Karpas-422 (cell line): ENCODE results near the gene EYA4. TPM values are rescaled to one million over a fixed set of nuclear protein-coding genes. Genes with fewer than 3 reads are reported as not detected.
A peak's percentile ranks its signal among the peaks of the same experiment; 100 is the strongest.

ENCODE experiments used
- DNase-seq: peaks from one replicate; pipeline ENCODE4 v3.0.0-alpha.2; 2015
- H2AFZ ChIP-seq: fragments of 200-600 bp; sonication (generic); 2 replicates; pipeline ENCODE4 v1.6.1; 2014; ENCODE audit warnings: antibody characterized with exemption, low read length, mixed read lengths
- H3K27ac ChIP-seq: fragments of 200-600 bp; sonication (generic); 2 replicates; pipeline ENCODE4 v1.5.1; 2014; ENCODE audit warnings: mild to moderate bottlenecking, low read length, moderate library complexity
- H3K27me3 ChIP-seq: fragments of 200-600 bp; sonication (generic); 2 replicates; pipeline ENCODE4 v1.6.1; 2014; ENCODE audit warnings: low read length, mixed read lengths
- H3K36me3 ChIP-seq: fragments of 200-600 bp; sonication (generic); 2 replicates; pipeline ENCODE4 v1.6.1; 2014; ENCODE audit warnings: low read length, mixed read lengths; ENCODE audit not compliant: insufficient read depth
- H3K4me1 ChIP-seq: fragments of 200-600 bp; sonication (generic); 2 replicates; pipeline ENCODE4 v1.6.1; 2014; ENCODE audit warnings: mild to moderate bottlenecking, low read length, mixed read lengths
- H3K4me2 ChIP-seq: fragments of 200-600 bp; sonication (generic); 2 replicates; pipeline ENCODE4 v1.6.1; 2014; ENCODE audit warnings: low read length, low read depth, mild to moderate bottlenecking; ENCODE audit not compliant: poor library complexity, severe bottlenecking
- H3K4me3 ChIP-seq: fragments of 200-600 bp; sonication (generic); 2 replicates; pipeline ENCODE4 v1.5.1; 2014; ENCODE audit warnings: mild to moderate bottlenecking, antibody characterized with exemption, low read length, mixed read lengths
- H3K79me2 ChIP-seq: fragments of 200-600 bp; sonication (generic); 2 replicates; pipeline ENCODE4 v1.6.1; 2014; ENCODE audit warnings: mild to moderate bottlenecking, low read length, mixed read lengths
- H3K9ac ChIP-seq: fragments of 200-600 bp; sonication (generic); 2 replicates; pipeline ENCODE4 v1.6.0; 2014; ENCODE audit warnings: low read length
- H3K9me2 ChIP-seq: fragments of 200-600 bp; sonication (generic), shearing (Covaris generic); replicated peaks from 2 replicates; pipeline ENCODE4 v1.6.0; 2014; ENCODE audit warnings: mild to moderate bottlenecking, low read length, moderate library complexity; ENCODE audit not compliant: insufficient read depth
- H3K9me3 ChIP-seq: fragments of 300-700, 200-600 bp; sonication (generic); 2 replicates; pipeline ENCODE4 v1.6.1; 2014; ENCODE audit warnings: low read length, mixed read lengths
- H4K20me1 ChIP-seq: fragments of 200-600 bp; sonication (generic); 2 replicates; pipeline ENCODE4 v1.6.1; 2014; ENCODE audit warnings: mild to moderate bottlenecking, antibody characterized with exemption, low read length, low read depth; ENCODE audit not compliant: insufficient read depth
- total RNA-seq: library from RNA; depleted of rRNA; stranded (reverse); fragments of >200 nt; shearing (Covaris generic); gene quantifications from 2 replicates; pipeline ENCODE4 v1.2.3, GENCODE V29; 2014; ENCODE audit warnings: low replicate concordance

EYA4 gene
- total RNA-seq, 1 experiment from 2014 or later, result not detected

GRCh38 chr6:133501675-133502270 lies 260.6 kb downstream of the EYA4 start:
- Histone ChIP-seq H3K9me2 (no peaks in the 10 kb centered on the region), H3K27ac (no peak overlapping the region), H4K20me1 (no peaks in the 10 kb centered on the region), H3K4me1 (no peaks in the 10 kb centered on the region), H3K4me2 (no peak overlapping the region), H2AFZ (no peak overlapping the region), H3K9ac (no peak overlapping the region), H3K79me2 (no peaks in the 10 kb centered on the region), H3K27me3 (no peaks in the 10 kb centered on the region), H3K4me3 (no peak overlapping the region), H3K36me3 (no peaks in the 10 kb centered on the region), H3K9me3 (no peaks in the 10 kb centered on the region)
- no peak for DNase-seq

DNA sequence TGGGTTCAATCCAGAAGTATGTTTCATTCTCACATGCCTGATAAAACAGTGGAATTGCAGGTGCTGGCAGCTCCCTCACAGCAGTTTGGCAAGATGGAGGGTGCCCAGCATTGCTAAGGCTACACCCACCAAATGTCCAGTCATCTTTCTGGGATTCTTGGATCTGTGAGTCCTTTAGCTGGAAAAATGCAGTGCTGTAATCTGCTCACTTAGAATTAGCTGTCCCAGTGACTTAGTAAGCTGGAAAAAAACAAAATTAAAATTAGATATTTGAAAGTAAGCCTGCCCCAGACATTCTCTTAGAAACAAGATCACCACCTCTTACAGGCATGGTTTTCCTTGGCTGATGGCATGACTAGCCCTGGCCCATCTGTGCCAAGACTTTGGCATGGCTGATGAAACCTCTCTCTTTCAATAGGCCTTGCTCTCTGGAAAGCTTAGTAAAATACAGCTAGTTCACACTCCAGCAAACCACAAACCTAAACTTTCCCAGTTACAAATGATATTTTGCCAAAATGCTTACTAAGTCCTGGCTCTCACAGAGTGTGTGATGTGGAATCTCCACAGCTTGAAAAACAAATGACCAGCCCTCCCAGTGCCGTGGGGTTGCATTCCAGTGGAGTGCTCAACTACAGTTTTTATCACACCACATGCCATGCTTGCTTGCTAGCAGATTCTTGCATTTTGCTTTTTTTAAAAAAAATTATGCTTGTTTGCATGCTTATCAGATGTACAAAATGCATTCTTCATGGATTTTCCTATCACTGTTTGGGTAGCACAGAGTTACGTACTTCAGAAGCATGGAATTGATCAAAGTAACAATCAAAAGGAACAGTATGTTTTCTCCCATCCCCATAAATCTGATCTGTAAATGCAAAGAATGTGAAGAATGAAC lies 261.5 kb downstream of the EYA4 start:
- Histone ChIP-seq H3K79me2 (no peaks in the 10 kb centered on the region), H3K9me3 (no peaks in the 10 kb centered on the region), H2AFZ (no peak overlapping the region), H3K9me2 (no peaks in the 10 kb centered on the region), H3K4me3 (no peak overlapping the region), H3K36me3 (no peaks in the 10 kb centered on the region), H3K9ac (no peak overlapping the region), H3K4me2 (no peak overlapping the region), H3K27ac (no peak overlapping the region), H4K20me1 (no peaks in the 10 kb centered on the region), H3K27me3 (no peaks in the 10 kb centered on the region), H3K4me1 (no peaks in the 10 kb centered on the region)
- no peak for DNase-seq

GRCh38 chr6:133503336-133503729 lies 262.2 kb downstream of the EYA4 start:
- no peak overlapping the region for H3K4me2 ChIP-seq
- H3K9ac ChIP-seq, result no peak overlapping the region
- H3K27me3 ChIP-seq, result no peaks in the 10 kb centered on the region
- H3K36me3 ChIP-seq, result no peaks in the 10 kb centered on the region
- H3K4me1 ChIP-seq, result no peaks in the 10 kb centered on the region
- DNase-seq, result no peak
- H3K9me2 ChIP-seq, result no peaks in the 10 kb centered on the region
- no peaks in the 10 kb centered on the region for H3K9me3 ChIP-seq
- H3K27ac ChIP-seq, result no peak overlapping the region
- H4K20me1 ChIP-seq, result no peaks in the 10 kb centered on the region
- no peak overlapping the region for H3K4me3 ChIP-seq
- no peaks in the 10 kb centered on the region for H3K79me2 ChIP-seq
- H2AFZ ChIP-seq, result no peak overlapping the region

DNA sequence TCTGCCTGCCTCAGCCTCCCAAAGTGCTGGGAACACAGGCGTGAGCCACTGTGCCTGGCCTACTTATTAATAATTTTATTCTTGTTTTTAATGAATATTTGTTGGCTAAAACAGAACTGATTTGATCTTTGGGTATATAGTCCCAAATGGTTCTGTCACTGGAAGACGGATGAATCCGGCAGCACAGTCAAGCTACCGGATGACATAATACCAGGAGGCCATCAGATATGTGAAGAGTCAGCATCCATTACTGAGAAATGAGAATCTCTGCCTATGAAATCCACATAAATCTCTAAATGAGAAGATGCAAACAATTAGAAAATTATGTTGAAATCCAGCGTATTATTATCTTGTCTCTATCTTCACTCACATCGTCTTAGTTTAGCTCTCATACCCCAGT lies 263.0 kb downstream of the EYA4 start:
- Histone ChIP-seq H3K4me2 (no peak overlapping the region), H3K79me2 (no peaks in the 10 kb centered on the region), H3K36me3 (no peaks in the 10 kb centered on the region), H3K27me3 (no peaks in the 10 kb centered on the region), H3K9me3 (no peaks in the 10 kb centered on the region), H4K20me1 (no peaks in the 10 kb centered on the region), H3K27ac (no peak overlapping the region), H3K4me1 (no peaks in the 10 kb centered on the region), H3K9me2 (no peaks in the 10 kb centered on the region), H2AFZ (no peak overlapping the region), H3K9ac (no peak overlapping the region), H3K4me3 (no peak overlapping the region)
- DNase-seq, result no peak

DNA sequence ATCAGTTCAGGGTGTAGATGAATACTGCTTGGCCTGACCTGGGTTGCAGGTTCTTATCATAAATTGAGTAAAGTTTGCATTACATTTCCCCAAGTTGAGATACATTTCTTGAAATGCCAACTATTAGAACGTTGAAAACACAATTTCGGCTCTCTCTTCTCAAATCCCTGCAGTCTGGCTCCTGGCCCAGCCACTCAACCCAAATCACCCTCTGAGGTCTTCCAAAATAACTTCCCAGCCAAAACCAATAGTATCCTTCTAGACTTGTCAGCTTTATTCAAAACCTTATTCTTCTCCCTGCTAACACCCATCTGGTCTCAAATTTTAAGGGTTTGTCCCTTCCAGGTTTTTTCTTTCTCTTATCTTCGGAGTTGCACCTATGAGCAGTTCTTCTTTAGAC lies 263.6 kb downstream of the EYA4 start:
- no peaks in the 10 kb centered on the region for H3K27me3 ChIP-seq
- no peaks in the 10 kb centered on the region for H3K36me3 ChIP-seq
- H3K9me2 ChIP-seq, result no peaks in the 10 kb centered on the region
- no peak for DNase-seq
- H3K27ac ChIP-seq, result no peak overlapping the region
- no peaks in the 10 kb centered on the region for H3K79me2 ChIP-seq
- no peak overlapping the region for H3K9ac ChIP-seq
- no peaks in the 10 kb centered on the region for H4K20me1 ChIP-seq
- H3K9me3 ChIP-seq, result no peaks in the 10 kb centered on the region
- H3K4me3 ChIP-seq, result no peak overlapping the region
- no peak overlapping the region for H3K4me2 ChIP-seq
- H2AFZ ChIP-seq, result no peak overlapping the region
- H3K4me1 ChIP-seq, result no peaks in the 10 kb centered on the region

GRCh38 chr6:133505681-133506080 lies 264.5 kb downstream of the EYA4 start:
- Histone ChIP-seq H3K9me3 (no peaks in the 10 kb centered on the region), H3K36me3 (no peaks in the 10 kb centered on the region), H3K4me2 (no peak overlapping the region), H2AFZ (no peak overlapping the region), H3K27ac (no peak overlapping the region), H3K27me3 (no peaks in the 10 kb centered on the region), H3K4me3 (no peak overlapping the region), H3K9me2 (no peaks in the 10 kb centered on the region), H3K4me1 (no peaks in the 10 kb centered on the region), H3K9ac (no peak overlapping the region), H4K20me1 (no peaks in the 10 kb centered on the region), H3K79me2 (no peaks in the 10 kb centered on the region)
- no peak for DNase-seq

- Histone ChIP-seq H3K4me3 (no peak overlapping the region), H3K9me3 (no peaks in the 10 kb centered on the region), H3K4me2 (no peak overlapping the region), H2AFZ (no peak overlapping the region), H3K27me3 (no peaks in the 10 kb centered on the region), H3K36me3 (no peaks in the 10 kb centered on the region), H3K79me2 (no peaks in the 10 kb centered on the region), H3K9me2 (no peaks in the 10 kb centered on the region), H3K4me1 (no peaks in the 10 kb centered on the region), H4K20me1 (no peaks in the 10 kb centered on the region), H3K27ac (no peak overlapping the region), H3K9ac (no peak overlapping the region)
- DNase-seq, result peak; percentile 76
Observed at GRCh38 chr6:133512410-133513016, 271.4 kb downstream of the EYA4 start.

- H3K4me2 ChIP-seq, result no peak overlapping the region
- no peaks in the 10 kb centered on the region for H3K4me1 ChIP-seq
- no peak overlapping the region for H3K4me3 ChIP-seq
- no peaks in the 10 kb centered on the region for H3K9me2 ChIP-seq
- H3K9me3 ChIP-seq, result no peaks in the 10 kb centered on the region
- no peak overlapping the region for H3K9ac ChIP-seq
- H3K27me3 ChIP-seq, result no peaks in the 10 kb centered on the region
- H3K79me2 ChIP-seq, result no peaks in the 10 kb centered on the region
- DNase-seq, result no peak
- no peak overlapping the region for H2AFZ ChIP-seq
- H4K20me1 ChIP-seq, result no peaks in the 10 kb centered on the region
- H3K27ac ChIP-seq, result no peak overlapping the region
- no peaks in the 10 kb centered on the region for H3K36me3 ChIP-seq
Observed at GRCh38 chr6:133523816-133524215, 282.7 kb downstream of the EYA4 start.
